Endothelial cell of umbilical vein (primary cell): ENCODE results near the gene RPL22.

Experiments used
- EZH2 ChIP-seq: IDR thresholded peaks from 2 replicates; pipeline ENCODE4 v1.6.1; 2012; ENCODE audit warnings: borderline replicate concordance, low read depth, mild to moderate bottlenecking, moderate library complexity, low read length, inconsistent platforms; ENCODE audit not compliant: severe bottlenecking
- FOS ChIP-seq: IDR thresholded peaks from 2 replicates; pipeline ENCODE4 v1.6.1; 2011; ENCODE audit warnings: mild to moderate bottlenecking, low read length, moderate library complexity, borderline replicate concordance; ENCODE audit not compliant: insufficient read depth
- JUN ChIP-seq: IDR thresholded peaks from 2 replicates; pipeline ENCODE4 v1.6.1; 2011; ENCODE audit warnings: borderline replicate concordance, low read depth; ENCODE audit not compliant: insufficient read length, insufficient read depth
- MAX ChIP-seq: IDR thresholded peaks from 2 replicates; pipeline ENCODE4 v1.6.1; 2011; ENCODE audit not compliant: insufficient read depth, insufficient read length
- POLR2A ChIP-seq: IDR thresholded peaks from 2 replicates; pipeline ENCODE4 v1.6.1; 2012; ENCODE audit warnings: low read depth, mild to moderate bottlenecking, control low read depth, low read length
- POLR2AphosphoS5 ChIP-seq: IDR thresholded peaks from 2 replicates; pipeline ENCODE4 v1.6.1; 2012; ENCODE audit warnings: low read depth, mild to moderate bottlenecking, control low read depth, low read length, moderate library complexity; ENCODE audit not compliant: insufficient read depth
- TF ChIP-seq, protein P1 (sequence below), 2 donors: IDR thresholded peaks; 1 replicate in 1 of 2; 2 replicates in 1 of 2; pipeline ENCODE4 v1.5.1; 2011; ENCODE audit warnings: low read length in 2 of 2, mild to moderate bottlenecking in 2 of 2, moderate library complexity in 2 of 2, control low read depth in 1 of 2, inconsistent platforms in 1 of 2, low read depth in 1 of 2; ENCODE audit not compliant: insufficient read depth in 1 of 2; ENCODE audit errors: extremely low read depth in 1 of 2

- TF ChIP-seq, protein P1, sequence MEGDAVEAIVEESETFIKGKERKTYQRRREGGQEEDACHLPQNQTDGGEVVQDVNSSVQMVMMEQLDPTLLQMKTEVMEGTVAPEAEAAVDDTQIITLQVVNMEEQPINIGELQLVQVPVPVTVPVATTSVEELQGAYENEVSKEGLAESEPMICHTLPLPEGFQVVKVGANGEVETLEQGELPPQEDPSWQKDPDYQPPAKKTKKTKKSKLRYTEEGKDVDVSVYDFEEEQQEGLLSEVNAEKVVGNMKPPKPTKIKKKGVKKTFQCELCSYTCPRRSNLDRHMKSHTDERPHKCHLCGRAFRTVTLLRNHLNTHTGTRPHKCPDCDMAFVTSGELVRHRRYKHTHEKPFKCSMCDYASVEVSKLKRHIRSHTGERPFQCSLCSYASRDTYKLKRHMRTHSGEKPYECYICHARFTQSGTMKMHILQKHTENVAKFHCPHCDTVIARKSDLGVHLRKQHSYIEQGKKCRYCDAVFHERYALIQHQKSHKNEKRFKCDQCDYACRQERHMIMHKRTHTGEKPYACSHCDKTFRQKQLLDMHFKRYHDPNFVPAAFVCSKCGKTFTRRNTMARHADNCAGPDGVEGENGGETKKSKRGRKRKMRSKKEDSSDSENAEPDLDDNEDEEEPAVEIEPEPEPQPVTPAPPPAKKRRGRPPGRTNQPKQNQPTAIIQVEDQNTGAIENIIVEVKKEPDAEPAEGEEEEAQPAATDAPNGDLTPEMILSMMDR (IDR thresholded peaks at IDR 0.05; ENCODE audit: extremely low read depth in 1 of 2, insufficient read depth in 1 of 2, low read depth in 1 of 2, low read length in 2 of 2): no peak
- TF ChIP-seq MAX (no peak), POLR2A (no peak), FOS (no peak), EZH2 (no peak), POLR2AphosphoS5 (no peak), JUN (no peak)
These were observed 49.1 kb downstream of the RPL22 start for GRCh38 chr1:6150006-6150938.
